Measurements from ENCODE around the gene CPEB3.

The CPEB3 gene

GRCh38 chr10:92024700-92025099 lies 266.2 kb downstream of the CPEB3 start:
- DNase-seq = no peak

- no peak for DNase-seq
Measured at GRCh38 chr10:92014620-92015019, 276.3 kb downstream of the CPEB3 start.

GRCh38 chr10:92011560-92012214 lies 279.2 kb downstream of the CPEB3 start:
- DNase-seq = no peak

- no peak for DNase-seq
Measured at GRCh38 chr10:92010047-92010735, 280.7 kb downstream of the CPEB3 start.

GRCh38 chr10:92009445-92009844 lies 281.4 kb downstream of the CPEB3 start:
- no peak for DNase-seq

- no peak for DNase-seq
Measured at GRCh38 chr10:92005978-92006377, 284.9 kb downstream of the CPEB3 start.

GRCh38 chr10:92003258-92003657 lies 287.6 kb downstream of the CPEB3 start:
- no peak for DNase-seq

GRCh38 chr10:92001995-92002394 lies 288.9 kb downstream of the CPEB3 start:
- no peak for DNase-seq

GRCh38 chr10:92001581-92001980 lies 289.3 kb downstream of the CPEB3 start:
- no peak for DNase-seq

Measured in activated effector memory CD4-positive, alpha-beta T cell treated with anti-CD3 and anti-CD28 coated beads, Interleukin-2, amount 50 U/mL, for 16 hours (primary cell).